RWPE2 (cell line): Measurements from ENCODE around the gene NRP2.

Source experiments
- ATAC-seq: fragments of 200-7000 bp; cut with Tn5 transposase; 3 replicates; pipeline ENCODE4 v1.9.1; 2021; ENCODE audit warnings: low read depth
- DNase-seq: peaks from one replicate; pipeline ENCODE4 v3.0.0-alpha.2; 2020; ENCODE audit warnings: low spot score
- H3K27ac ChIP-seq: fragments of 450-650 bp; 2 replicates; pipeline ENCODE4 v1.5.1; 2017; ENCODE audit warnings: mild to moderate bottlenecking; ENCODE audit not compliant: poor library complexity, severe bottlenecking
- H3K27me3 ChIP-seq: fragments of 250-450 bp; sonication (Bioruptor Pico); 2 replicates; pipeline ENCODE4 v1.5.1; 2021; ENCODE audit warnings: mild to moderate bottlenecking, moderate library complexity; ENCODE audit not compliant: insufficient read depth, poor library complexity, severe bottlenecking
- H3K36me3 ChIP-seq: fragments of 250-450 bp; sonication (Bioruptor Pico); 2 replicates; pipeline ENCODE4 v1.5.1; 2020; ENCODE audit warnings: low read depth, mild to moderate bottlenecking, moderate library complexity
- H3K4me1 ChIP-seq: fragments of 250-450 bp; sonication (Bioruptor Pico); 2 replicates; pipeline ENCODE4 v1.5.1; 2021; ENCODE audit warnings: mild to moderate bottlenecking, moderate library complexity; ENCODE audit not compliant: insufficient read depth, poor library complexity, severe bottlenecking
- H3K4me3 ChIP-seq: fragments of 250-450 bp; sonication (Bioruptor Pico); 2 replicates; pipeline ENCODE4 v1.5.1; 2021; ENCODE audit warnings: mild to moderate bottlenecking, moderate library complexity; ENCODE audit not compliant: severe bottlenecking
- H3K9me3 ChIP-seq: fragments of 250-450 bp; sonication (Bioruptor Pico); 2 replicates; pipeline ENCODE4 v1.5.1; 2021; ENCODE audit warnings: mild to moderate bottlenecking, moderate library complexity; ENCODE audit not compliant: severe bottlenecking
- TF ChIP-seq, protein P1 (sequence below): fragments of 450-650 bp; IDR thresholded peaks from one replicate; pipeline ENCODE4 v1.5.1; 2017; ENCODE audit warnings: mild to moderate bottlenecking, moderate library complexity; ENCODE audit not compliant: poor library complexity, severe bottlenecking

The NRP2 gene

GRCh38 chr2:205714789-205715720 lies 32.8 kb downstream of the NRP2 start:
- DNase-seq (no peak), ATAC-seq (no peak)
- Histone ChIP-seq H3K27ac (no peak overlapping the region), H3K36me3 (no peaks in the 10 kb centered on the region), H3K9me3 (no peaks in the 10 kb centered on the region), H3K27me3 (no peaks in the 10 kb centered on the region), H3K4me3 (no peak overlapping the region), H3K4me1 (no peaks in the 10 kb centered on the region)
- TF ChIP-seq, protein P1, sequence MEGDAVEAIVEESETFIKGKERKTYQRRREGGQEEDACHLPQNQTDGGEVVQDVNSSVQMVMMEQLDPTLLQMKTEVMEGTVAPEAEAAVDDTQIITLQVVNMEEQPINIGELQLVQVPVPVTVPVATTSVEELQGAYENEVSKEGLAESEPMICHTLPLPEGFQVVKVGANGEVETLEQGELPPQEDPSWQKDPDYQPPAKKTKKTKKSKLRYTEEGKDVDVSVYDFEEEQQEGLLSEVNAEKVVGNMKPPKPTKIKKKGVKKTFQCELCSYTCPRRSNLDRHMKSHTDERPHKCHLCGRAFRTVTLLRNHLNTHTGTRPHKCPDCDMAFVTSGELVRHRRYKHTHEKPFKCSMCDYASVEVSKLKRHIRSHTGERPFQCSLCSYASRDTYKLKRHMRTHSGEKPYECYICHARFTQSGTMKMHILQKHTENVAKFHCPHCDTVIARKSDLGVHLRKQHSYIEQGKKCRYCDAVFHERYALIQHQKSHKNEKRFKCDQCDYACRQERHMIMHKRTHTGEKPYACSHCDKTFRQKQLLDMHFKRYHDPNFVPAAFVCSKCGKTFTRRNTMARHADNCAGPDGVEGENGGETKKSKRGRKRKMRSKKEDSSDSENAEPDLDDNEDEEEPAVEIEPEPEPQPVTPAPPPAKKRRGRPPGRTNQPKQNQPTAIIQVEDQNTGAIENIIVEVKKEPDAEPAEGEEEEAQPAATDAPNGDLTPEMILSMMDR = no peak

DNA sequence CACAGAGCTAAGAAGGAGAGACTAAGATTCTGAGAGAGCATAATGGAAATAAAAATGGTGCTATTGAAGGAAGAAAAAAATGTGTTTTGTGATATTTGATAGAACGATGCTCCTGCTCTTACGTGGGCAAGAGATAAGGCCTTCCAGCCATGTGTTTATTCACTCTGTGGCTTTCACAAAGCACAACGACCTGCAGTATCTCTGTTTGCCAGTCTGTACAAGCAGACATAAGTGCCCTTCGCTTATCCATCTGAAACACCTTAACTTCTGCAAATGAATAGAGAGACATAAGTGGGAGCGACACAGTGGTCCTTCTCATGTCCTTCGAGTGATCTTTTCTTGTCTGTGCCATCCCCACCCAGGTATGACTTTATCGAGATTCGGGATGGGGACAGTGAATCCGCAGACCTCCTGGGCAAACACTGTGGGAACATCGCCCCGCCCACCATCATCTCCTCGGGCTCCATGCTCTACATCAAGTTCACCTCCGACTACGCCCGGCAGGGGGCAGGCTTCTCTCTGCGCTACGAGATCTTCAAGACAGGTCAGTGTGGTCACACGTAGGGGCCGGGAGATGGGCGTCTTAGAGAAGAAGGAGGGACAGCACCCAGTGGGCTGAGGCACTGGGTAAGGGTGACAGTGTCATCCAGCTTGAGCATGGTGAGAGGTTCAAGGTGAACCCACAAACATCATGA lies 33.7 kb downstream of the NRP2 start:
- ATAC-seq (no peak), DNase-seq (no peak)
- Histone ChIP-seq H3K36me3 (no peaks in the 10 kb centered on the region), H3K4me3 (no peak overlapping the region), H3K27ac (no peak overlapping the region), H3K27me3 (no peaks in the 10 kb centered on the region), H3K4me1 (no peaks in the 10 kb centered on the region), H3K9me3 (no peaks in the 10 kb centered on the region)
- TF ChIP-seq, protein P1 = no peak

GRCh38 chr2:205717175-205717846 lies 35.0 kb downstream of the NRP2 start:
- no peak for ATAC-seq
- Histone ChIP-seq H3K9me3 (no peaks in the 10 kb centered on the region), H3K36me3 (peaks cover under 1% of the 10 kb centered on the region; the same call in 1 of the 2 replicates), H3K4me3 (no peak overlapping the region), H3K4me1 (no peaks in the 10 kb centered on the region), H3K27me3 (no peaks in the 10 kb centered on the region), H3K27ac (no peak overlapping the region)
- TF ChIP-seq, protein P1 = no peak
- DNase-seq = no peak

- Histone ChIP-seq H3K27ac (no peak overlapping the region), H3K36me3 (peaks cover 6% of the 10 kb centered on the region; the same call in 1 of the 2 replicates), H3K4me3 (no peak overlapping the region), H3K9me3 (no peaks in the 10 kb centered on the region), H3K27me3 (no peaks in the 10 kb centered on the region), H3K4me1 (no peaks in the 10 kb centered on the region)
- no peak for ATAC-seq
- no peak for DNase-seq
- TF ChIP-seq, protein P1 = no peak
These were observed 35.7 kb downstream of the NRP2 start for GRCh38 chr2:205717999-205718398.
